HG02623 (cell line): Measurements from ENCODE around the gene USP15.

Experiments
- ATAC-seq: cut with Tn5 transposase; IDR thresholded peaks from one replicate; pipeline ENCODE4 v1.9.1; 2021; ENCODE audit warnings: moderate library complexity; ENCODE audit not compliant: unreplicated experiment

The USP15 gene

DNA sequence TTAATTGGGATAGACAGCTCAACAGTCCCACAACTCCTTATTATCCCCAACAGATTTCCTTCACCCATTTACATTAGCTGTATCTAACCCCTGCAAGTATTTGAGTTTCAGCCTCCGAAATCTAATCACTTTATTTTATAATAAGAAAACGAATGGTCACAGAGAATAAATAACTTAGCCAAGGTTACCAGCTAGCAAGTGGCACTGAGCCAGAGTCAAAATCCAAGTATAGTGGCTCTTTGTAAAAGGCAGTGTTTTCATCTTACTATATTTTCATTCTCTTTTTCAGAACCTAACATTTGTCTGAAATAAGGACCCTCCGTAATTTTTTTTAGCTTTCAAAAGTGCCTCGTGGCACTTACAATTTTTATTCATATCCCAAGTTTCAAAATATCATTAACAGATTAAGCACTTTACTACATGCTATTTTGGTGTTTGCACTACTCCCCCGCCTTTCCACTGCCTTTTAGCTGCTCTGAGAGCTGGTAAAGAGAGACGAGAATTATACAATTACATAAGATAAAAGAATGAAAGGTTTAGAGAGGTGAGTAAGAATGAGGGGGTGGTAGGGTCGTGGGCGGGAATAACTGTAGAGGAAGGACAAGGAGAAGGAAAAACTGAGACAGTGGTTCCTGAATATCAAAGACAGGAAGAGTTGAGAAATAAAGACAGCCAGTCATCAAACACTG lies 3.7 kb upstream of the USP15 start:
- no peak for ATAC-seq

DNA sequence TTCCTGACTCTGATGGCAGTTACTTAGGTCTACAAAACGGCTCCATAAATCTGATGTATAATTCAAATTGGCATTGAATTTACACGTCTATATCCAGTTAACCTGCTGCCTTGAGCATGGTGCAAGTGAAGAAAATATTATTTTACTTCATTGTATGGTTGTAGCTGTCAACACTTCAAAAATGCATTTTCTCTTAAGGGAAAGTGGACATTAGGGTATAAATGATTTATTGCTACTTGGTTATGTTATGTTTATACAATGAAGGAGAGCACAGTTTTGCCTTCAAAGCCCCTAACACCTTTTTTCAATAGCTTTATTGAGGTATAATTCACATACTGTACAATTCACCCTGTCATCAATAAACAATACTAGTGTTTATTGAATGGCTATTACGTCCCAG lies 2.0 kb upstream of the USP15 start:
- no peak for ATAC-seq

DNA sequence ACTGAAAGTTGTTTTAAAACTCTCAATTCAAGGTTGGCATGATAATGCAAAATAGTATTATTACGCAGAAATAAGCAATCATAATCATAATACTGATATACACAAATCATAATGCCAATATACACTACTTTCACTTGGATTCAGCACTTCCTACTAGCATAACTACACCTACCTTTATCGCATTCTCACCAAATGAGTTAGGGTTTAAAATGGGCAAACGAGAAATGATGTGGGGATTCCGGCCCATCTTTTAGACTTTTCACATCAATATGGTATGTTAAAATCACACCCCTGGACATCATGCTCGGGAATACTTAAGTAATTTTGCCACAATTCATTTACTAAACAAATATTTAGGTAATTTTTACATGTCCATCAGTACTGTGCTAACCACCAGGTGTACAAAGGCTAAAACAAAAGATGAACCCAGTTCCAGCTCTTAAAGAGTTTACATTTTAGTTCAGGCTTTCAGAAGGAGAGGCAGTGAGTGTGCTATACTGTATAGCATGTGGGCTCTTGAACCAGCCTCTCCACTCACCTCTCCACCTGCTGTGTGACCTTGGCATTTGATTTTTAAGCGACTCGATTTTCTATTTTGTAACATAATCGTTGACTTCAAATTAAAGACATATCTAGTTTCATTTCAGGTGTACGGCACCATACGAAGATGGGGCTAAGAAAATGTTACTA lies 1.1 kb upstream of the USP15 start:
- ATAC-seq, result no peak

DNA sequence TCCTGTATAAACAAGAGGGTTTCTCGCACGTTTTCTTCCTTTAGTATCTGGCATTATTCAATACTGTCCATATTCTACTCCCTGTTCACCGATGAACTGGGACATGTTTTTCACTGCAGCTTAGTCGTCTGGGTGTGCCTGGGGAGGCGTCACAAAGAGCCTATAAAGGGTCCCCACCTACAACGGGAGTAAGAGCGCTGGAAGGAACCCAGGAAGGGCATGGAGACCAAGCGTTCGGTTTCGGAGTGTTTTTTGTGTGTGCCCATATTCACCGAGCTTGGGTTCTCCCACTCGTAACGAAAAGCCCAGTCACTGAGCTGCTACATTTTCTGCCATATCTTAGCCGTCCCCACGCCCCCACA lies 592 bp upstream of the USP15 start:
- ATAC-seq, result peak; percentile 8

DNA sequence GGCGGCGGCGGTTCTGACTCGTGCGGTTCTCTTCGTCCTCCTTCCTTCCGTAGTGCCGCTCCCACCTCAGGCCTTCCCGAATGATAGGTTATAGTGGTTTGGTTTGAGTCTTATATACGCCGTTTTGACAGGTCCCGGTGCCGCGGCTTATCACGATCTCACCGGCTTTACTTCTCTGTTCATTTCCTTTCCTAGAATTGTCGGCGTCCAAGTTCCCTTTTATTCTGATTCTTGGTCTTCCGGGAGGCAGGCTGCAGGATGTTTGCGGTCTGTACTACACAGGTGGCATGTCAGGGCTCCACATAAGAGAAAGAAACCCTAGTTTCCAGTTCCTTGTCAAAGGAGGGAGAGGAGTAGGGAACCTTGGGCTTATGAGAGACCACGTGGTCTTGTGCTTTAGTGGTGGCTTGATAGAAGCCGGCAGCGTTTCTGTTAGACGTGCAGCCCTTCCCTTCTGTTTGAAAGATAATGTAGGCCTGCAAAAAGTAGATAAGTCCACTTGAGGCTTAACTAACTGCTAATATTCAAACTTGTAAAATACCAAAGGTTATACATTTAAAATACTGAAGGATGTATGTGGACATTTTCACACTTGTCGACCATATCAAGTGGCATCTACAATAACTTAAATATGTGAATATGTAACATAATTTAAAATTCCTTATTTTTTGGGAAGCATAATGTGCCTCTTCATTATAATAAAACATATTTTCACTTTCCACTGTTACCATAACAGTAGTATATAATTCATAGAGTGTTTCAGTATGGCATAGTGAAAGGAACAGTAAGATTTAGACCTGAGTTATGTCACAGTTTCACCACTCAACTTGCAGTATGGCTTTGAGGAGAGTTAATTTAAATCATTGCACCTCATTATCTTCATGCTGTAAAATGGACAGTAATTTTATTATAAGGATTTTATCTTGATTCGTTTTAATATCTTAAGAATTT lies 804 bp downstream of the USP15 start:
- peak; percentile 38 for ATAC-seq

DNA sequence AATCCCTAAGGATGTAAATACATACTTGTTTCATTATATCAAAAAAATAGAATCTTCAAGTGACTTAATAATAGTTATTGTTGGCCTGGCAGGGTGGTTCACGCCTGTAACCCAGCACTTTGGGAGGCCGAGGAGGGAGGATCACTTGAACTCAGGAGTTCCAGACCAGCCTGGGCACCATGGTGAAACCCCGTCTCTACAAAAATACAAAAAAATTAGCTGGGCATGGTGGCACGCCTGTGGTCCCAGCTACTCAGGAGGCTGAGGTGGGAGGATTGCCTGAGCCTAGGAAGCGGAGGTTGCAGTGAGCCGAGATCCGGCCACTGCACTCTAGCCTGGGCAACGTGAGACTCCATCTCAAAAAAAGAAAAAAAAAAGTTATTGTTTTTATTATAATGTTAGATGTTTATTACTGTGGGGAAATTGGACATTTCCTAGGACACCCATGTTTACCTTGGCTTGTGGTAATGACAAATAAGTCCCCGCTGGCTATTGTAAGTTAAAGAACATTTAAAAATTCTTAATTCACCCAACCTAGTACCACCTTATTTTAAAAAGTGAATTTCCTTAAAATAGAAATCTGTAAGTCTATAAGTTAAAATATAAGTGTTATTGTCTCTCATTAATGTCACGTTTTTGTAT lies 1.8 kb downstream of the USP15 start:
- no peak for ATAC-seq

DNA sequence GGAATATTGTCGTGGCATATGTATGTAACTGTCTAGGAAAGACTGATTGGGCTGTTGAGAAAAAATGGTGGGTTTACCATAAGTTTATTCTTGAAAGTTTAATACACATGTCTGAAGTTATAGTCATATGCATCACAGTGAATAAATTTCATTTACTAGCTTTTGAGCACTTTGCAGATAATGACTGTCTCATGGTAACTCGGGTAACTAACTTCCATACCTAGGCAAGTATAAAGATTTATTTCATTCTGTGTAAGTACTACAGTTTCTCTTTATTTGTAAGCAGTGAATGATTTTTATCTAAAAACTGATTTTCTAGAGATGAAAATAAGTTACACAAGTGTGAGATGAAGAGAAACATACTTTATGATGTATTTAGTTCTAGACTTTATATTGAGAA lies 3.0 kb downstream of the USP15 start:
- no peak for ATAC-seq

DNA sequence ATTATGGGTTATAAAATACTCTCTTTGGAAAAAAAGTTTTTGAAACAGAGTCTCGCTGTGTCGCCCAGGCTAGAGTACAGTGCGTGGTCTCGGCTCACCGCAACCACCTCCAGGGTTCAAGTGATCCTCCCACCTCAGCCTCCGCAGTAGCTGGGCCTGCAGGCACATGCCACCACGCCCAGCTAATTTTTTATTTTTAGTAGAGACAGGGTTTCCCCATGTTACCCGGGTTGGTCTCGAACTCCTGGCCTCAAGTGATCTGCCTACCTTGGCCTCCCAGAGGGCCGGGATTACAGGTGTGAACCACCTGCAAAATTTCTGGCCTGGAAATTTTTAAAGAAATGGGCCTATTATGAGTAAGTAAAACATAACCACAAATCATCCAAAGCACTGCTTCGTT lies 3.8 kb downstream of the USP15 start:
- no peak for ATAC-seq

DNA sequence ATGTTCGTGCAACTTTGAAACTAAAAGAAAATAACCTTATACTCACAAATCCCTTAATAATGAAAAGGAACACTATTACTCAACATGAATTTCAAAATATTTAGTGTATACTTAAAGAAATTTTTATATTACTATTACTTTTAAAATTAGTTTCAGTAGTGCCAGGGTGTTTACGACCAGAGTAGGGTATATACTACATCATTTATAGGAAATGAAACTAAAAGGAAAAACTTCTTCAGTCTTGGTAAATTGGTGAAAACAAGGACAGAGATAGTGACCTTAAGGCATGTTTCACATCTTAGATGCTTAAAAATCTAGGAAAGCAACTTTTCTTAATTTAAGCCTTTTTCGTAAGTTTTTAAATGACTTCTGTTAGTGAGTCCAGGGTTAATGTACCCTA lies 4.5 kb downstream of the USP15 start:
- ATAC-seq, result no peak

DNA sequence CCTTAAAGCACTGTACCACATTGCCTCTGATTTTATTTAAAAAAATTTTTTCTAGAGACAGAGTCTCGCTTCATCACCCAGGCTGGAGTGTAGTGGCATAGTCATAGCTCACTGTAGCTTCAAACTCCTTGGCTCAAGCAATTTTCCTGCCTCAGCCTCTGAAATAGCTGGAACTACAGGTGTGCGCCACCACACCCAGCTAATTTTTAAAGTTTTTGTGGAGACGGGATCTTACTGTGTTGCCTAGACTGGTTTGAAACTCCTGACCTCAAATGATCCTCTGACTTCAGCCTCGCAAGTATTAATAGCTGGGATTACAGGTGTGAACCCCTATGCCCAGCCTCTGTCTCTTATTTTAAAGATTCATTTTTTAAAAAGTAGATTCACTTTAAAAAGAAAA lies 5.3 kb downstream of the USP15 start:
- ATAC-seq, result no peak

DNA sequence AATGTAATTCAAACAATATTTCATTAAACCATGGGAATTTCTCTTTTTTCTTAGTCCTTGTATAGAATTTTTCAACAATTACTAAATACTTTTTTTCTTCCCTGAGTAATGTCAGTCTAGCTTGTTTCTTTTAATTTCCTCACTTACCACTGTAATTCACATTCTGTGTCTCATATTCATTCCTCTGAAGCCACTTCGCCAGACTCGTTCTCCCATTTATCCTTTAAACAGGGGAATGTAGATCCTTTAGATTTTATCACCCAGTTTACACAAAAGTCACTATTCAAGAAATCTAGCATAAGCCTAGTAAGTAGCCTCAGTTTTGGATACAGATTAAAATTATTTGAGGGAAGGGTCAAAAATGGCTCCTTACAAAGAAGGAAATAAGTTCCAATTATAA lies 6.8 kb downstream of the USP15 start:
- no peak for ATAC-seq

DNA sequence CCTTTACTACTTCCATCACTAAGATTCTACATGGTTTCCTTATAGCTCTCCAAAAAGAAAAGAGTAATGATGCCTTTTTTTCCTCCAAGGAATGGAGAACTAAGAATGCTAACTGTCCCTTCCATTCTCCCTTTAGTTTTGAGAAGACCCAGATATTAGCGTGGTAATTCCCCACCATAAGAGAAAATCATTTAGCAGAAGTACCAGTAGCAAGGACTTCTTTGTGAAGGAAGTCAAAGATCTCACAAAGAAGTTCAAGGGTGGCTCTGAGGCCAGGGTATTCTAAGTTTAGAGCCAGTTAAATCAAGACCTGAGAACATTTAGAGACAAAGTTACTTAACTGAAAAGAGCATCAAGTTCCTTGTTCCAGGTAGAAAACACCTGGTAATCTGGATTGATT lies 7.3 kb downstream of the USP15 start:
- peak; percentile 37 for ATAC-seq

DNA sequence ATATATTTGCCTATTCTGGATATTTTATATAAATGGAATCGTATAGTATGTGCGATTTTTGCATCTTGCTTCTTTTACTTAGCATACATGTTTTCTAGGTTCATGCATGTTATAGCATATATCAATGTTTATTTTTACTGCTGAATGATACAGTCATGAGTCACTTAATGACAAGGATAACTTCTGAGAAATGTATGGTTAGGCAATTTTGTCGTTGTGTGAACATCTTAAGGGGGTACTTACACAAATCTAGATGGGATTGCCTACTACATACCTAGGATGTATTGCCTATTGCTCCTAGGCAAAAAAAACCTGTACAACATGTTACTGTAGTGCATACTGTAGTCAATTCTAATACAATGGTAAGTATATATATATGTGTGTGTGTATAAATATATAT lies 8.8 kb downstream of the USP15 start:
- ATAC-seq, result no peak

DNA sequence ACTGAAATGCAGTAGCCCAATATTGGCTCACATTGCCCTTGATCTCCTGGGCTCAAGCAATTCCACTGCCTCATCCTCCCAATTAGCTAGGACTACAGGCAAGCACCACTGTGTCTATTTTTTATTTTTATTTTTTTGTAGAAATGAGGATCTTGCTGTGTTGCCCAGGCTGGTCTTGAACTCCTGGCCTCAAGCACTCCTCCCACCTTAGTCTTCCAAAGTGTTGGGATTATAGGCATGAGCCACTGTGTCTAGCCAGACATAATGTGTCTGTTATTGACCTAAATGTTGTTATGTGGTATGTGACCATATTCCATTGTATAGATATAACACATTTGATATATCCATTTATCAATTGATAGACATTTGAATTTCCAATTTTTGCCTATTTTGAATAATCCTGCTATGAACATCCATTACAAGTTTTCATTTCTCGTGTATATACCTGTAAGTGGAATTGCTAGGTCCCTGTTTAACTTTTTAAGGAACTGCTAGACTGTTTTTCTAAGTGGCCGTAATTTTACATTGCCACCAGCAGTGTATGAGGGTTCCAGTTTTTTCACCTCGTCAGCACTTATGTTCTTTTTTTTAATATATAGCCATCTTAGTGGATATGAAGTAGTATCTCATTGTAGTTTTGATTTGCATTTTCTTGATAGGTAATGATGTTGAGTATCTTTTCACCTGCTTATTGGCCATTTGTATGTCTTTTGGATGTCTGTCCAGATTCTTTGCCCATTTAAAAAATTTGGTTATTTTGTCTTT lies 9.4 kb downstream of the USP15 start:
- no peak for ATAC-seq

DNA sequence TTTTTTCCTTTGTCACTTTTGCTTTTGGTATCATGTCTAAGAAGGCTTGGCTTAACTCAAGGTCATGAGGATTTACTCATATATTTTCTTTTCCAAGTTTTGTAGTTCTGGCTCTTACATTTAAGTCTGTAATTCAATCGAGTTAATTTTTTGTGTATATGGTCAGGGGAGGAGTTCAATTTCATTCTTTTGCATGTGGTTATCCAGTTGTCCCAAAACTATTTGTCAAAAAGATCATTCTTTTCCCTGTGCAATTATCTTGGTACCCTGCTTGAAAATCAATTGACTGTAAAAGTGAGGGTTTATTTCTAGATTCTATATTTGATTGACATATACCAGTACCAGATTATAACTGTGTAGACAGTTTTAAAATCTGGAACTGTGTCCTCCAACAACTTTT lies 10.2 kb downstream of the USP15 start:
- no peak for ATAC-seq

DNA sequence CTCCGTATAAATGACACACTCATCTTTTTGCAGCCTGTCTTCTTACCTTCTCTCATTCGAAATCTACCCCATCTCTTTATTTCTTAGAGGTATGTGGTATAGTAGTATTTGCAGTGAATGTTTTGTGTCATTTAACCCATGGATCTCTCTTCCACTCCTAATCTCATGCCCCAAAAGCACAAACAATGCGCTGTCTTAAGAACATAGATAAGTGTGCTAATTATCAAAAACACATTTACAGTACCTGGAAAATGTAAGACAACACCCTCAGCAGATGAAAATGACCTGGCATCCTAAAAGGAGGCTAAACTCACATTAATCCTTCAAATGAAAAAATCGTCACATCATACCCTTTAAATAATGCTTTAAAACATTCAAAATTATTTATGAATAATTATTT lies 10.7 kb downstream of the USP15 start:
- no peak for ATAC-seq

DNA sequence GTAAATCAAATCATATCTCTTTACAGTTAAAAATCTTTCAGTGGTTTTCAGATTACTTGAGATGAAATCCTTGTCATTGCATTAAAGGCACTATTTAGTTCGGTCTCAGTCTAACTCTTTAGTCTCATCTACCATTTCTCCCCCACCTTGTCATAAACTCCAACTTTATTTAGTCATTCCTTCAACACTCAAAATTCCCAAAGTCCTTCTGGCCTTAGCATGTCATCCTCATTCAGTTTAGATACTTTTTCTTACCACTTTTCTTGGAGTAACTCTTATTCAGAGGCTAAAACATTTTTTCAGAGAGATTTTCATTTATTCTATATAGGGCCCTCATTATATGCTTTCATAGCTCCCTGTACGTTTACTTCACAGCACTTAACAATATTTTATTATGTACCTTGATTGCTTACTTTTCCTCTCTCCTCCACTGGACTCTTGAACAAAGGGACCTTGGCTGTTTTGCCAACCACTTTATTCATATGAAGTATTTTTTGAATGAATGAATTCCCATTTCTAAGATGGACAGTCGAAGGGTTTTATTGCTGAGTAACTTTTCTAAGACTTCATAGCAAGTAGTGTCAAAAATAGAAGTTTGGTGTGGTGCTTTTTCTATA lies 12.8 kb downstream of the USP15 start:
- no peak for ATAC-seq

DNA sequence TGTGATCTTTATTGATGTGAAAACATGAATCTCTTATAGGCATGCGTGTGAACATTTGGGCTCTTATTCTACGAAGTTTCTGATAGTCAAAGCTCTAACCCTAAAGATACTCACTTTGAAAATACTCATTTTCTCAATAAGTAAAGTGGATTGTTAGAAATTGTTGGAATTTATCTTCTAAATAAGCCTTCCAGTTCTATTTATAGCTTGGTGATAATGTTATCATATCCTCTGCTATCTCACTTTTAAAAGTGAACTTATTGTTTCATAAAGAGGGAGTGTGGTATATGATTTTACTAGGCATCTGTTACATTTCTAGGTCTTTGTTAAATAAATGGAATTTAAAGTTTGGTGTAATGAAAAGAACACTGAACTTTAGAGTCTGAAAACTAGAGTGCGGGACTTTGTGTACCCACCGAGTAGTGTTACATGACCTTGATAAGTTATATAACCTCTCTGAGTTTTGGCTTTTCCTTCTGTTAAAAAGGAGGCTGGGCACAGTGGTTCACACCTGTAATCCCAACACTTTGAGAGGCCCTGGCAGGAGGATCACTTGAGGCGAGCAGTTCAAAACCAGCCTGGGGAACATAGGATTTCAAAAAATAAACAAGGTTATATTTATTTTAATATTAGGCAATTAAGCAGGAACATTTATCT lies 13.6 kb downstream of the USP15 start:
- no peak for ATAC-seq

DNA sequence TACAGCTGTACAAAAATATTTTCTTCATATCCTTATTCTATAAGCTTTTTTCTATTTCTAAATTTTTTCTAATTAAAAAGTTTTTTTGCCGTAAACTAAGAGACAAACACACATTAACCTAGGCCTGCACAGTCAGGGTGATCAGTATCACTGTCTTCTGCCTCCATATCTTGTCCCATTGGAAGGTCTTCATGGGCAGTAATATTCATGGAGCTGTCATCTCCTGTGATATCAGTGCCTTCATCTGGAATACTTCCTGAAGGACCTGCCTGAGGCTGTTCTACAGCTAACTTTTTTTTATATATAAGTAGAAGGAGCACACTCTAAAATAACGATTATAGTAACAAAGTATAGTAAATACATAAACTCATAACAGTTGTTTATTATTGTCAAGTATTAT lies 17.8 kb downstream of the USP15 start:
- no peak for ATAC-seq

DNA sequence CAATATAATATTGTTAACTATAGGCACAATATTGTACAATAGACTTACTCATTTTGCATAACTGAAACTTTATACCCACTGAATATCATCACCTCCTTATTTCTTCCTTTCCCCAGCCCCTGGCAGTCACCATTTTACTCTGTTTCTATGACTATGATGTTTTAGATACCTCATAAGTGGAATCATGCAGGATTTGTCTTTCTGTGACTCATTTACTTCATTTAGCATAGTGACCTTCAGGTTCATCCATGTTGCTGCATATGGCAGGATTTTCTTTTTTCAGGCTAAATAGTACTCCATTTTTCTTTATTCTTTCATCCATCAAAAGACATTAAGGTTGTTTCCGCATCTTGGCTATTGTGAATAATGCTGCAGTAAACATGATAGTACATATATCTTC lies 18.9 kb downstream of the USP15 start:
- ATAC-seq, result no peak
